ENCODE results near the gene TCF7. TPM values are rescaled to one million over a fixed set of nuclear protein-coding genes. Genes with fewer than 3 reads are reported as not detected.

The TCF7 gene
- total RNA-seq, 1 experiment from 2014 or later: 36.5 TPM

DNA sequence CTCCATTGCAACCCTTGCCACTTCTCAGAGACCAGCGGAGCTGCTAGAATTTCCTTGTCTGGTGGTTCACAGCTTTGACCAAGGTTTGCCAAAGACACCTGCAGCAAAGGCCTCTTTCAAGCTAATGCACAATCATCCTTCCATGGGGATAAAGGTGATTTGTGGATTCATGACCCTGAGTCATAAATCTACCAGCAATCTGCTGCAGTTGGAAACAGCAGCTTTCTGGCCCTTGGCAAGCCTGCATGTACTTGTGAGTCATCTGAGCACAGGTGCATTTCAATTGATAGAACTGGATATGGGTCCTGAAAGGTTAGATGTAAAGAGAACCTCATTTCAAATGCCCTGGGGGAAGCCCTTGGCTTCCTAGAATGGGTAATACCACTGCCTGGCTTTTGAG lies 21.6 kb upstream of the TCF7 start:
- no peak overlapping the region for H3K4me3 Mint-ChIP-seq (ENCODE audit: unreplicated experiment)
- CTCF ChIA-PET: no interaction called here
- no peaks in the 10 kb centered on the region for H3K9me3 Mint-ChIP-seq (ENCODE audit: unreplicated experiment)
- intact Hi-C loops (cut with micrococcal nuclease; ENCODE audit: unreplicated experiment): no loop called here
- H3K36me3 ChIP-seq (ENCODE audit: control insufficient read depth, insufficient read depth, low read length): no peaks in the 10 kb centered on the region
- no peak overlapping the region for H3K27ac Mint-ChIP-seq (ENCODE audit: unreplicated experiment)
- TF ChIP-seq, protein P1, sequence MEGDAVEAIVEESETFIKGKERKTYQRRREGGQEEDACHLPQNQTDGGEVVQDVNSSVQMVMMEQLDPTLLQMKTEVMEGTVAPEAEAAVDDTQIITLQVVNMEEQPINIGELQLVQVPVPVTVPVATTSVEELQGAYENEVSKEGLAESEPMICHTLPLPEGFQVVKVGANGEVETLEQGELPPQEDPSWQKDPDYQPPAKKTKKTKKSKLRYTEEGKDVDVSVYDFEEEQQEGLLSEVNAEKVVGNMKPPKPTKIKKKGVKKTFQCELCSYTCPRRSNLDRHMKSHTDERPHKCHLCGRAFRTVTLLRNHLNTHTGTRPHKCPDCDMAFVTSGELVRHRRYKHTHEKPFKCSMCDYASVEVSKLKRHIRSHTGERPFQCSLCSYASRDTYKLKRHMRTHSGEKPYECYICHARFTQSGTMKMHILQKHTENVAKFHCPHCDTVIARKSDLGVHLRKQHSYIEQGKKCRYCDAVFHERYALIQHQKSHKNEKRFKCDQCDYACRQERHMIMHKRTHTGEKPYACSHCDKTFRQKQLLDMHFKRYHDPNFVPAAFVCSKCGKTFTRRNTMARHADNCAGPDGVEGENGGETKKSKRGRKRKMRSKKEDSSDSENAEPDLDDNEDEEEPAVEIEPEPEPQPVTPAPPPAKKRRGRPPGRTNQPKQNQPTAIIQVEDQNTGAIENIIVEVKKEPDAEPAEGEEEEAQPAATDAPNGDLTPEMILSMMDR (IDR thresholded peaks at IDR 0.05; ENCODE audit: insufficient read depth in 1 of 2, low read depth in 1 of 2, low read length in 1 of 2, severe bottlenecking in 1 of 2, unreplicated experiment in 1 of 2): no peak
- no peaks in the 10 kb centered on the region for H3K27me3 Mint-ChIP-seq (ENCODE audit: insufficient read depth, unreplicated experiment)
- no peaks in the 10 kb centered on the region for H3K9me3 ChIP-seq
- H3K36me3 Mint-ChIP-seq (ENCODE audit: insufficient read depth, unreplicated experiment): no peaks in the 10 kb centered on the region
- no peak for DNase-seq
- POLR2A ChIA-PET: no interaction called here
- H3K4me1 ChIP-seq: no peaks in the 10 kb centered on the region; the same call in 1 of the 2 replicates
- no TSS peak for BruUV-seq (replicated peaks)
- no peak overlapping the region for H3K4me3 ChIP-seq (ENCODE audit: low read depth, low read length)
- H3K4me1 Mint-ChIP-seq (ENCODE audit: low read depth, unreplicated experiment): peaks cover 5% of the 10 kb centered on the region
- no peaks in the 10 kb centered on the region for H3K27me3 ChIP-seq (replicated peaks; ENCODE audit: control insufficient read depth, insufficient read depth, low read length)

DNA sequence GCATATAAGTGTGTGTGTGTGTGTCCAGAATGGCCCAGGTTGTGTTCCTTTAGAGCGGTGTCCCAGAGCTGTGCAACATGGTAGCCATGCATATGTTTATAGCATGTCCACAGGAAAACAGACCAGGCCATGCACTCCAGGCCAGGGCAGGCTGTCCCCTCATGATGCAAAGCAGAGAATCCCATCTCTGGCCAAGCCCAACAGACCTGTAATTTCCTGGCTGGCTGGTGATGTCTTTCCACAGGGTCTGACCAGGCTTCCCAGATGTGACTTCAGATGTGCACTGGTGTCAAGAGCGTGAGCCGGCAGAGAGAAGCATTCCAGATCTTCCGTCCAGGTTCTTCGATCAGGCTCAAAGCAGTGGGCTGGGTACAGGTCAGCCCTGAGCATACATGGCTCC lies 21.1 kb upstream of the TCF7 start:
- H3K36me3 ChIP-seq (ENCODE audit: control insufficient read depth, insufficient read depth, low read length): no peaks in the 10 kb centered on the region
- no peaks in the 10 kb centered on the region for H3K9me3 ChIP-seq
- Mint-ChIP-seq H3K4me3 (ENCODE audit: unreplicated experiment) (no peak overlapping the region), H3K36me3 (ENCODE audit: insufficient read depth, unreplicated experiment) (no peaks in the 10 kb centered on the region), H3K27ac (ENCODE audit: unreplicated experiment) (no peak overlapping the region), H3K27me3 (ENCODE audit: insufficient read depth, unreplicated experiment) (no peaks in the 10 kb centered on the region), H3K4me1 (ENCODE audit: low read depth, unreplicated experiment) (peaks cover 5% of the 10 kb centered on the region), H3K9me3 (ENCODE audit: unreplicated experiment) (no peaks in the 10 kb centered on the region)
- H3K4me3 ChIP-seq (ENCODE audit: low read depth, low read length): no peak overlapping the region
- TF ChIP-seq, protein P1 (IDR thresholded peaks at IDR 0.05; ENCODE audit: insufficient read depth in 1 of 2, low read depth in 1 of 2, low read length in 1 of 2, severe bottlenecking in 1 of 2, unreplicated experiment in 1 of 2): no peak
- BruUV-seq (replicated peaks): no TSS peak
- H3K27me3 ChIP-seq (replicated peaks; ENCODE audit: control insufficient read depth, insufficient read depth, low read length): no peaks in the 10 kb centered on the region
- no peak for DNase-seq
- peaks cover 2% of the 10 kb centered on the region for H3K4me1 ChIP-seq
- CTCF ChIA-PET: no interaction called here
- intact Hi-C loops (cut with micrococcal nuclease; ENCODE audit: unreplicated experiment): no loop called here
- POLR2A ChIA-PET: no interaction called here

DNA sequence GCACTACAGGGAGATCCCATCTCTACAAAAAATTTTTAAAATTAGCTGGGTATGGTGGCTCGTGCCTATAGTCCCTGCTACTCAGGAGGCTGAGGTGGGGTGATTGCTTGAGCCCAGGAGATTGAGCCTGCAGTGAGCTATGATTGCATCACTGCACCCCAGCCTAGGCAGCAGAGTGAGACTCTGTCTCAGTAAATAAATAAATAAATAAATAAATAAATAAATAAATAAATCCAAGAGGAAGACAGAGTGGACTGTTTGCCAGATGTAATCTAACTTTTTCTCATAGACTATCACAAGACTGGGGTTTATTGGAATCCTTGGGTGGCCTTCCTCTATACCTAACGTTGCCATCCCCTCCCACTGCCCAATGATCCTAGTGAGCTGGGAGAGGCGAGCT lies 19.2 kb upstream of the TCF7 start:
- Histone ChIP-seq H3K4me3 (ENCODE audit: low read depth, low read length) (no peak overlapping the region), H3K4me1 (peaks cover 19% of the 10 kb centered on the region), H3K36me3 (ENCODE audit: control insufficient read depth, insufficient read depth, low read length) (no peaks in the 10 kb centered on the region), H3K9me3 (no peaks in the 10 kb centered on the region), H3K27me3 (replicated peaks; ENCODE audit: control insufficient read depth, insufficient read depth, low read length) (no peaks in the 10 kb centered on the region)
- no peaks in the 10 kb centered on the region for H3K9me3 Mint-ChIP-seq (ENCODE audit: unreplicated experiment)
- DNase-seq: no peak
- ChIA-PET CTCF (no interaction called here), POLR2A (no interaction called here)
- H3K4me3 Mint-ChIP-seq (ENCODE audit: unreplicated experiment): no peak overlapping the region
- TF ChIP-seq, protein P1 (IDR thresholded peaks at IDR 0.05; ENCODE audit: insufficient read depth in 1 of 2, low read depth in 1 of 2, low read length in 1 of 2, severe bottlenecking in 1 of 2, unreplicated experiment in 1 of 2): no peak
- intact Hi-C loops (cut with micrococcal nuclease; ENCODE audit: unreplicated experiment): no loop called here
- H3K27me3 Mint-ChIP-seq (ENCODE audit: insufficient read depth, unreplicated experiment): no peaks in the 10 kb centered on the region
- BruUV-seq (replicated peaks): no TSS peak
- no peaks in the 10 kb centered on the region for H3K36me3 Mint-ChIP-seq (ENCODE audit: insufficient read depth, unreplicated experiment)
- H3K4me1 Mint-ChIP-seq (ENCODE audit: low read depth, unreplicated experiment): peaks cover 12% of the 10 kb centered on the region
- H3K27ac Mint-ChIP-seq (ENCODE audit: unreplicated experiment): no peak overlapping the region

All from Caco-2 (cell line).